Forelimb muscle (tissue), 1 donor: ENCODE data around the gene NANOGP8. TPM values are rescaled to one million over a fixed set of nuclear protein-coding genes. Genes with fewer than 3 reads are reported as not detected.

ENCODE experiments used
- DNase-seq: peaks from one replicate; pipeline ENCODE4 v3.0.0-alpha.2; 2013; ENCODE audit warnings: low read depth
- polyA plus RNA-seq: library from polyadenylated mRNA; unstranded; fragments of 120-200 nt; gene quantifications from one replicate; pipeline ENCODE4 v1.2.1, GENCODE V29; 2013; ENCODE audit not compliant: insufficient read length

NANOGP8 gene
- polyA plus RNA-seq, 1 donor: 0.33 TPM

- DNase-seq: no peak
Measured at GRCh38 chr15:35061161-35061824, 23.8 kb downstream of the NANOGP8 start.

GRCh38 chr15:35060591-35060990, 24.5 kb downstream of the NANOGP8 start:
- no peak for DNase-seq

GRCh38 chr15:35058534-35059054, 26.5 kb downstream of the NANOGP8 start:
- DNase-seq: no peak

GRCh38 chr15:35055416-35056105, 29.5 kb downstream of the NANOGP8 start:
- DNase-seq: no peak

GRCh38 chr15:35054380-35054779, 30.7 kb downstream of the NANOGP8 start:
- DNase-seq: no peak

GRCh38 chr15:35047996-35048395, 37.1 kb downstream of the NANOGP8 start:
- DNase-seq: no peak

GRCh38 chr15:35047528-35047927, 37.6 kb downstream of the NANOGP8 start:
- DNase-seq: no peak

- DNase-seq: no peak
Measured at GRCh38 chr15:35043373-35044095, 41.6 kb downstream of the NANOGP8 start.

- DNase-seq: no peak
Measured at GRCh38 chr15:35040339-35041255, 44.5 kb downstream of the NANOGP8 start.

- no peak for DNase-seq
Measured at GRCh38 chr15:35038626-35039451, 46.3 kb downstream of the NANOGP8 start.

Other genes starting within 250 kb of the NANOGP8 start
- gene AQR, start 115.6 kb downstream of the NANOGP8 start, polyA plus RNA-seq: 16.9 TPM
- 22.6 TPM for gene ZNF770, start 97.0 kb downstream of the NANOGP8 start, polyA plus RNA-seq